SK-N-SH treated with all-trans-retinoic acid at 6 μM for 48 hours (cell line): ENCODE results near the gene RXRA.

Experiments used
- ATAC-seq: fragments of 200-7000 bp; cut with Tn5 transposase; 3 replicates; pipeline ENCODE4 v1.9.1; 2020; ENCODE audit warnings: mild to moderate bottlenecking, moderate library complexity
- ARNTL ChIP-seq: fragments of 450-650 bp; formaldehyde crosslinking; IDR thresholded peaks from 2 replicates; pipeline ENCODE4 v1.5.0; 2020; ENCODE audit warnings: low read depth, mild to moderate bottlenecking, moderate library complexity, borderline replicate concordance
- BACH2 ChIP-seq: fragments of 250-450 bp; sonication (Bioruptor Pico); IDR thresholded peaks from 2 replicates; pipeline ENCODE4 v1.9.0; 2021; ENCODE audit warnings: mild to moderate bottlenecking, borderline replicate concordance
- CSDC2 ChIP-seq: fragments of 250-450 bp; sonication (Bioruptor Pico); IDR thresholded peaks from 2 replicates; pipeline ENCODE4 v1.5.0; 2020; ENCODE audit warnings: mild to moderate bottlenecking, moderate library complexity
- ESRRG ChIP-seq: fragments of 250-450 bp; sonication (Bioruptor Pico); IDR thresholded peaks from 2 replicates; pipeline ENCODE4 v1.6.1; 2021; ENCODE audit warnings: mild to moderate bottlenecking
- ISL1 ChIP-seq: fragments of 250-450 bp; sonication (Bioruptor Pico); IDR thresholded peaks from 2 replicates; pipeline ENCODE4 v2.1.2; 2022; ENCODE audit warnings: mild to moderate bottlenecking, moderate library complexity
- OSR1 ChIP-seq: fragments of 250-450 bp; sonication (Bioruptor Pico); IDR thresholded peaks from 2 replicates; pipeline ENCODE4 v1.8.0; 2022; ENCODE audit warnings: moderate library complexity, mild to moderate bottlenecking, inconsistent platforms
- PPARA ChIP-seq: fragments of 250-450 bp; sonication (Bioruptor Pico); IDR thresholded peaks from 2 replicates; pipeline ENCODE4 v1.5.0; 2020; ENCODE audit warnings: mild to moderate bottlenecking, borderline replicate concordance
- RARB ChIP-seq: fragments of 250-450 bp; sonication (Bioruptor Pico); IDR thresholded peaks from 2 replicates; pipeline ENCODE4 v1.8.0; 2021; ENCODE audit warnings: mild to moderate bottlenecking, moderate library complexity
- SNAI2 ChIP-seq: fragments of 250-450 bp; sonication (Bioruptor Pico); IDR thresholded peaks from 2 replicates; pipeline ENCODE4 v1.5.0; 2020; ENCODE audit warnings: mild to moderate bottlenecking, moderate library complexity
- TCF4 ChIP-seq: fragments of 250-450 bp; sonication (Bioruptor Pico); IDR thresholded peaks from 2 replicates; pipeline ENCODE4 v1.8.0; 2021; ENCODE audit warnings: mild to moderate bottlenecking, moderate library complexity, borderline replicate concordance
- TOX ChIP-seq: fragments of 250-450 bp; sonication (Bioruptor Pico); IDR thresholded peaks from 2 replicates; pipeline ENCODE4 v1.8.0; 2021; ENCODE audit warnings: mild to moderate bottlenecking, moderate library complexity, borderline replicate concordance
- ZFP30 ChIP-seq: fragments of 450-650 bp; formaldehyde crosslinking; IDR thresholded peaks from 2 replicates; pipeline ENCODE4 v1.5.0; 2022; ENCODE audit warnings: mild to moderate bottlenecking, moderate library complexity
- ZNF565 ChIP-seq: fragments of 450-650 bp; formaldehyde crosslinking; conservative IDR thresholded peaks from 2 replicates; pipeline ENCODE4 v1.5.0; 2020; ENCODE audit warnings: low read depth, mild to moderate bottlenecking, moderate library complexity
- ZNF70 ChIP-seq: fragments of 450-650 bp; formaldehyde crosslinking; IDR thresholded peaks from 2 replicates; pipeline ENCODE4 v1.5.0; 2020; ENCODE audit warnings: mild to moderate bottlenecking, moderate library complexity
- ZNF8 ChIP-seq: fragments of 450-650 bp; formaldehyde crosslinking; IDR thresholded peaks from 2 replicates; pipeline ENCODE4 v1.5.0; 2020; ENCODE audit warnings: mild to moderate bottlenecking, moderate library complexity
- TF ChIP-seq, protein P1 (sequence below): fragments of 250-450 bp; sonication (Bioruptor Pico); IDR thresholded peaks from 2 replicates; pipeline ENCODE4 v1.5.0; 2020; ENCODE audit warnings: mild to moderate bottlenecking, moderate library complexity
- TF ChIP-seq, protein P2 (sequence below): fragments of 250-450 bp; sonication (Bioruptor Pico); IDR thresholded peaks from 2 replicates; pipeline ENCODE4 v1.5.1; 2021; ENCODE audit warnings: mild to moderate bottlenecking, moderate library complexity
- TF ChIP-seq, protein P3 (sequence below): fragments of 250-450 bp; sonication (Bioruptor Pico); IDR thresholded peaks from 2 replicates; pipeline ENCODE4 v1.8.0; 2021; ENCODE audit warnings: low read depth, mild to moderate bottlenecking, moderate library complexity, borderline replicate concordance
- TF ChIP-seq, protein P4 (sequence below): fragments of 250-450 bp; sonication (Bioruptor Pico); IDR thresholded peaks from 2 replicates; pipeline ENCODE4 v1.8.0; 2020; ENCODE audit warnings: mild to moderate bottlenecking, moderate library complexity, borderline replicate concordance
- TF ChIP-seq, protein P5 (sequence below): fragments of 250-450 bp; sonication (Bioruptor Pico); IDR thresholded peaks from 2 replicates; pipeline ENCODE4 v1.5.1; 2020; ENCODE audit warnings: low read depth, mild to moderate bottlenecking, moderate library complexity

RXRA gene

DNA sequence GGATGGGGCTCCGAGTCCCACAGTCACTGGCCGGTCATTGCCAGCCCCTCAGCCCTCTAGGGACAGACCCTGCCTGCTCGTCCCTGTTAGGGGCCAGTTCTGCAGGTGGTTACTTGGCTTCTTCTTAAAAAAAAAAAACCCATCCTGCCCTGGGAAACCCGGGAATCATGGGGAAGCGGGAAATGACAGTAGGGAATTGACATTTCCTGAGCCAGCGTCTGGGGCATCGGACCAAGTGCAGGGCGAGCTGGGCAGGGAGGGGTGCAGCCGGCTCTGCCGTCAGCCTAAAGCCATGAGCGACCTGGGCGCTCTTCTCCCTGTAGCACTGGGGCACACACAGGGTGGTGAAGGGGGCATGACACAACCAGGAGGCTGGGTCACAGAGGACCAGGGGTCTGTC lies 66.6 kb downstream of the RXRA start:
- no peak for ATAC-seq
- TF ChIP-seq ARNTL (CRISPR knock-in tag) = no peak
- TF ChIP-seq, protein P1, sequence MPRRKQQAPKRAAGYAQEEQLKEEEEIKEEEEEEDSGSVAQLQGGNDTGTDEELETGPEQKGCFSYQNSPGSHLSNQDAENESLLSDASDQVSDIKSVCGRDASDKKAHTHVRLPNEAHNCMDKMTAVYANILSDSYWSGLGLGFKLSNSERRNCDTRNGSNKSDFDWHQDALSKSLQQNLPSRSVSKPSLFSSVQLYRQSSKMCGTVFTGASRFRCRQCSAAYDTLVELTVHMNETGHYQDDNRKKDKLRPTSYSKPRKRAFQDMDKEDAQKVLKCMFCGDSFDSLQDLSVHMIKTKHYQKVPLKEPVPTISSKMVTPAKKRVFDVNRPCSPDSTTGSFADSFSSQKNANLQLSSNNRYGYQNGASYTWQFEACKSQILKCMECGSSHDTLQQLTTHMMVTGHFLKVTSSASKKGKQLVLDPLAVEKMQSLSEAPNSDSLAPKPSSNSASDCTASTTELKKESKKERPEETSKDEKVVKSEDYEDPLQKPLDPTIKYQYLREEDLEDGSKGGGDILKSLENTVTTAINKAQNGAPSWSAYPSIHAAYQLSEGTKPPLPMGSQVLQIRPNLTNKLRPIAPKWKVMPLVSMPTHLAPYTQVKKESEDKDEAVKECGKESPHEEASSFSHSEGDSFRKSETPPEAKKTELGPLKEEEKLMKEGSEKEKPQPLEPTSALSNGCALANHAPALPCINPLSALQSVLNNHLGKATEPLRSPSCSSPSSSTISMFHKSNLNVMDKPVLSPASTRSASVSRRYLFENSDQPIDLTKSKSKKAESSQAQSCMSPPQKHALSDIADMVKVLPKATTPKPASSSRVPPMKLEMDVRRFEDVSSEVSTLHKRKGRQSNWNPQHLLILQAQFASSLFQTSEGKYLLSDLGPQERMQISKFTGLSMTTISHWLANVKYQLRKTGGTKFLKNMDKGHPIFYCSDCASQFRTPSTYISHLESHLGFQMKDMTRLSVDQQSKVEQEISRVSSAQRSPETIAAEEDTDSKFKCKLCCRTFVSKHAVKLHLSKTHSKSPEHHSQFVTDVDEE (CRISPR knock-in tag) = no peak
- TF ChIP-seq, protein P2, sequence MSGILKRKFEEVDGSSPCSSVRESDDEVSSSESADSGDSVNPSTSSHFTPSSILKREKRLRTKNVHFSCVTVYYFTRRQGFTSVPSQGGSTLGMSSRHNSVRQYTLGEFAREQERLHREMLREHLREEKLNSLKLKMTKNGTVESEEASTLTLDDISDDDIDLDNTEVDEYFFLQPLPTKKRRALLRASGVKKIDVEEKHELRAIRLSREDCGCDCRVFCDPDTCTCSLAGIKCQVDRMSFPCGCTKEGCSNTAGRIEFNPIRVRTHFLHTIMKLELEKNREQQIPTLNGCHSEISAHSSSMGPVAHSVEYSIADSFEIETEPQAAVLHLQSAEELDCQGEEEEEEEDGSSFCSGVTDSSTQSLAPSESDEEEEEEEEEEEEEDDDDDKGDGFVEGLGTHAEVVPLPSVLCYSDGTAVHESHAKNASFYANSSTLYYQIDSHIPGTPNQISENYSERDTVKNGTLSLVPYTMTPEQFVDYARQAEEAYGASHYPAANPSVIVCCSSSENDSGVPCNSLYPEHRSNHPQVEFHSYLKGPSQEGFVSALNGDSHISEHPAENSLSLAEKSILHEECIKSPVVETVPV = no peak
- no peak for TF ChIP-seq TCF4 (CRISPR knock-in tag)

DNA sequence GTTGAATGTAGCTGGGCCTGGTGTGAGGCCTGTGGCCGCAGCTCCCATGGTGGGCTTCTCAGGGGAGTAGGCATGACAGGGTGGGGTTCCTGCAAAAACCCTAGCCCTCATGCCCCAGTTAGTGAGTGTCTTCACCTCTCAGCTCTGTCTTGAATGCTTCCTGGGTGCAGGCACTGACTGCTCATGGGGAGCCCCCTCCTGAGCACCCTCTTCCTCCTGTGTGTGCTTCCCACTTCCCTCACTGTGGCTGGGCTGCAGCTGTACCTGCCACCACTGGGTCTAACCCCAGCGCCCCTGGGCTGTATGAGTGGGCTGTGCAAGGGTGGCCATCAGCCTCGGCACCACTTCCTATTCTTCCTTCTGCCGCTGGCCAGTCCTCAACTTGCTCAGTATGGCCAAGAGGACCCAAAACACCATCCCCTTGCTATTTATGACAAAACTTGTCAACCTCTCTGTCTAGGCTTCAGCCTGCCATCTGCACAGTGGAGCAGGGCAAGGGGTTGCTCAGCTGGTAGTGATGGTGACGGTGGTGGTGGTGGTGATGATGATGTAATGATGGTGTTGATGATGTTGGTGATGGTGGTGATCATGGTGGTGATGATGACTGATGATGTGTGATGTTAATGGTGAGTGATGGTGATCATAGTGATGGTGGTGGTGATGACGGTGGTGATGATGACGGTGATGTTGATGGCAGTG lies 67.5 kb downstream of the RXRA start:
- TF ChIP-seq TOX (no peak), ARNTL (CRISPR knock-in tag) (no peak), ZNF565 (no peak), CSDC2 (CRISPR knock-in tag) (no peak), ISL1 (CRISPR knock-in tag) (no peak), ZNF70 (CRISPR knock-in tag) (no peak), ZNF8 (CRISPR knock-in tag) (no peak), ZFP30 (CRISPR knock-in tag) (no peak), OSR1 (CRISPR knock-in tag) (no peak)
- TF ChIP-seq, protein P2 = no peak
- TF ChIP-seq, protein P3, sequence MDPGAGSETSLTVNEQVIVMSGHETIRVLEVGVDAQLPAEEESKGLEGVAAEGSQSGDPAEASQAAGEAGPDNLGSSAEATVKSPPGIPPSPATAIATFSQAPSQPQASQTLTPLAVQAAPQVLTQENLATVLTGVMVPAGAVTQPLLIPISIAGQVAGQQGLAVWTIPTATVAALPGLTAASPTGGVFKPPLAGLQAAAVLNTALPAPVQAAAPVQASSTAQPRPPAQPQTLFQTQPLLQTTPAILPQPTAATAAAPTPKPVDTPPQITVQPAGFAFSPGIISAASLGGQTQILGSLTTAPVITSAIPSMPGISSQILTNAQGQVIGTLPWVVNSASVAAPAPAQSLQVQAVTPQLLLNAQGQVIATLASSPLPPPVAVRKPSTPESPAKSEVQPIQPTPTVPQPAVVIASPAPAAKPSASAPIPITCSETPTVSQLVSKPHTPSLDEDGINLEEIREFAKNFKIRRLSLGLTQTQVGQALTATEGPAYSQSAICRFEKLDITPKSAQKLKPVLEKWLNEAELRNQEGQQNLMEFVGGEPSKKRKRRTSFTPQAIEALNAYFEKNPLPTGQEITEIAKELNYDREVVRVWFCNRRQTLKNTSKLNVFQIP (CRISPR knock-in tag) = no peak
- TF ChIP-seq, protein P4, sequence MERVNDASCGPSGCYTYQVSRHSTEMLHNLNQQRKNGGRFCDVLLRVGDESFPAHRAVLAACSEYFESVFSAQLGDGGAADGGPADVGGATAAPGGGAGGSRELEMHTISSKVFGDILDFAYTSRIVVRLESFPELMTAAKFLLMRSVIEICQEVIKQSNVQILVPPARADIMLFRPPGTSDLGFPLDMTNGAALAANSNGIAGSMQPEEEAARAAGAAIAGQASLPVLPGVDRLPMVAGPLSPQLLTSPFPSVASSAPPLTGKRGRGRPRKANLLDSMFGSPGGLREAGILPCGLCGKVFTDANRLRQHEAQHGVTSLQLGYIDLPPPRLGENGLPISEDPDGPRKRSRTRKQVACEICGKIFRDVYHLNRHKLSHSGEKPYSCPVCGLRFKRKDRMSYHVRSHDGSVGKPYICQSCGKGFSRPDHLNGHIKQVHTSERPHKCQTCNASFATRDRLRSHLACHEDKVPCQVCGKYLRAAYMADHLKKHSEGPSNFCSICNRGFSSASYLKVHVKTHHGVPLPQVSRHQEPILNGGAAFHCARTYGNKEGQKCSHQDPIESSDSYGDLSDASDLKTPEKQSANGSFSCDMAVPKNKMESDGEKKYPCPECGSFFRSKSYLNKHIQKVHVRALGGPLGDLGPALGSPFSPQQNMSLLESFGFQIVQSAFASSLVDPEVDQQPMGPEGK (CRISPR knock-in tag) = no peak
- TF ChIP-seq, protein P5, sequence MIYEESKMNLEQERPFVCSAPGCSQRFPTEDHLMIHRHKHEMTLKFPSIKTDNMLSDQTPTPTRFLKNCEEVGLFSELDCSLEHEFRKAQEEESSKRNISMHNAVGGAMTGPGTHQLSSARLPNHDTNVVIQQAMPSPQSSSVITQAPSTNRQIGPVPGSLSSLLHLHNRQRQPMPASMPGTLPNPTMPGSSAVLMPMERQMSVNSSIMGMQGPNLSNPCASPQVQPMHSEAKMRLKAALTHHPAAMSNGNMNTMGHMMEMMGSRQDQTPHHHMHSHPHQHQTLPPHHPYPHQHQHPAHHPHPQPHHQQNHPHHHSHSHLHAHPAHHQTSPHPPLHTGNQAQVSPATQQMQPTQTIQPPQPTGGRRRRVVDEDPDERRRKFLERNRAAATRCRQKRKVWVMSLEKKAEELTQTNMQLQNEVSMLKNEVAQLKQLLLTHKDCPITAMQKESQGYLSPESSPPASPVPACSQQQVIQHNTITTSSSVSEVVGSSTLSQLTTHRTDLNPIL = no peak
- TF ChIP-seq, all 23 proteins: peak for 0
- no peak for ATAC-seq

DNA sequence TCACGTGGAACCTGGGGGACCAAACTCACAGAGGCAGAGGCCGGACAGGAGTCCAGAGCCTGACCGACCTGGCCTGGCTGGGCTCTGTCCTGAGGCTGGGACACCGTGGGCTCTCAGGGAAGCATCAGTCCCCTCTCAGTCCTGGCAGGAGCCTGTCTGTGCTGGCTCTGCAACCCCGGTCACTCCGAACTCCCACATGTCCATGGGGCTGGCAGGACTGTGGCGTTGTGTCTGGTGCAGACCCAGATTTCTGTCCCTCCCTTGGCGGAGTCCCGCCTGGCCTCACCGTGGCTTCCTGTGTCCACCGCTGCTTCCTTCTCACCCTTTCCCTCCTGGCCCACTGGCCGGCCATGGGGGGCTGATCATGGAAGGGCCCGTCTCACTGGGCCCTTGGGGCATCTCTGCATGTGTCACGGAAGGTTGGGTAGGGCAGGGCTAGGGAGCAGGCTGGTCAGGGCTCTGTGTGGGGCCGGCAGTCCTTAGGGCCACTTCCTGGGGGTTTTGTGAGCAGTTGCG lies 68.8 kb downstream of the RXRA start:
- ATAC-seq = no peak
- TF ChIP-seq ESRRG (CRISPR knock-in tag) (no peak), RARB (no peak), ZNF70 (CRISPR knock-in tag) (no peak), ZNF565 (no peak), TCF4 (CRISPR knock-in tag) (no peak), BACH2 (no peak), SNAI2 (CRISPR knock-in tag) (no peak), ZNF8 (CRISPR knock-in tag) (no peak), TOX (no peak), ISL1 (CRISPR knock-in tag) (no peak), PPARA (CRISPR knock-in tag) (no peak), CSDC2 (CRISPR knock-in tag) (no peak), OSR1 (CRISPR knock-in tag) (no peak)
- TF ChIP-seq, protein P1 (CRISPR knock-in tag) = no peak
- TF ChIP-seq, protein P3 (CRISPR knock-in tag) = no peak
